Parathyroid adenoma (tissue), 2 donors: ENCODE data around the gene IDS.
"Not testable (repeated sequence)": the region's sequence is repeated elsewhere in the genome, so short reads cannot be mapped to it uniquely, and the experiment has no call there.

ENCODE experiments used
- H2AFZ ChIP-seq: fragments of 300-600 bp; sonication (generic); one replicate; pipeline ENCODE4 v1.7.0; 2017; ENCODE audit warnings: antibody characterized with exemption, mild to moderate bottlenecking
- H3K27ac ChIP-seq: fragments of 300-600 bp; sonication (generic); one replicate; pipeline ENCODE4 v1.7.0; 2017
- H3K27me3 ChIP-seq: fragments of 300-600 bp; sonication (generic); one replicate; pipeline ENCODE4 v1.7.0; 2017; ENCODE audit warnings: low read length; ENCODE audit not compliant: control insufficient read depth, insufficient read depth
- H3K36me3 ChIP-seq: fragments of 300-600 bp; sonication (generic); one replicate; pipeline ENCODE4 v1.7.0; 2017; ENCODE audit warnings: low read length; ENCODE audit not compliant: control insufficient read depth, insufficient read depth
- H3K4me1 ChIP-seq: fragments of 300-600 bp; sonication (generic); one replicate; pipeline ENCODE4 v1.7.0; 2017; ENCODE audit warnings: control low read depth
- H3K4me2 ChIP-seq: fragments of 300-600 bp; sonication (generic); one replicate; pipeline ENCODE4 v1.7.0; 2017; ENCODE audit warnings: low read length
- H3K4me3 ChIP-seq: fragments of 300-600 bp; sonication (generic); one replicate; pipeline ENCODE4 v1.7.0; 2017; ENCODE audit warnings: low read depth, low read length
- H3K79me2 ChIP-seq: fragments of 300-600 bp; sonication (generic); one replicate; pipeline ENCODE4 v1.7.0; 2017; ENCODE audit warnings: control low read depth
- H3K9ac ChIP-seq: fragments of 300-600 bp; sonication (generic); one replicate; pipeline ENCODE4 v1.7.0; 2017; ENCODE audit warnings: mild to moderate bottlenecking
- H3K9me3 ChIP-seq: fragments of 300-600 bp; sonication (generic); one replicate; pipeline ENCODE4 v1.7.0; 2017; ENCODE audit warnings: low read length; ENCODE audit not compliant: control insufficient read depth
- TF ChIP-seq, protein P1 (sequence below): fragments of 300-600 bp; sonication (generic); IDR thresholded peaks from one replicate; pipeline ENCODE4 v1.7.0; 2017; ENCODE audit warnings: antibody characterized with exemption, mild to moderate bottlenecking
- donor health status: primary hyperparathyroidism.

Gene IDS

GRCh38 chrX:149522916-149523315, 17.8 kb upstream of the IDS start:
- H3K4me2 ChIP-seq: no peak overlapping the region
- no peaks in the 10 kb centered on the region for H3K36me3 ChIP-seq
- H3K4me1 ChIP-seq: no peaks in the 10 kb centered on the region
- H3K27ac ChIP-seq: no peak overlapping the region
- no peak overlapping the region for H3K4me3 ChIP-seq
- H3K27me3 ChIP-seq: no peaks in the 10 kb centered on the region
- no peaks in the 10 kb centered on the region for H3K9me3 ChIP-seq
- H3K79me2 ChIP-seq: no peaks in the 10 kb centered on the region
- H2AFZ ChIP-seq: no peak overlapping the region
- H3K9ac ChIP-seq: no peak overlapping the region
- TF ChIP-seq, protein P1, sequence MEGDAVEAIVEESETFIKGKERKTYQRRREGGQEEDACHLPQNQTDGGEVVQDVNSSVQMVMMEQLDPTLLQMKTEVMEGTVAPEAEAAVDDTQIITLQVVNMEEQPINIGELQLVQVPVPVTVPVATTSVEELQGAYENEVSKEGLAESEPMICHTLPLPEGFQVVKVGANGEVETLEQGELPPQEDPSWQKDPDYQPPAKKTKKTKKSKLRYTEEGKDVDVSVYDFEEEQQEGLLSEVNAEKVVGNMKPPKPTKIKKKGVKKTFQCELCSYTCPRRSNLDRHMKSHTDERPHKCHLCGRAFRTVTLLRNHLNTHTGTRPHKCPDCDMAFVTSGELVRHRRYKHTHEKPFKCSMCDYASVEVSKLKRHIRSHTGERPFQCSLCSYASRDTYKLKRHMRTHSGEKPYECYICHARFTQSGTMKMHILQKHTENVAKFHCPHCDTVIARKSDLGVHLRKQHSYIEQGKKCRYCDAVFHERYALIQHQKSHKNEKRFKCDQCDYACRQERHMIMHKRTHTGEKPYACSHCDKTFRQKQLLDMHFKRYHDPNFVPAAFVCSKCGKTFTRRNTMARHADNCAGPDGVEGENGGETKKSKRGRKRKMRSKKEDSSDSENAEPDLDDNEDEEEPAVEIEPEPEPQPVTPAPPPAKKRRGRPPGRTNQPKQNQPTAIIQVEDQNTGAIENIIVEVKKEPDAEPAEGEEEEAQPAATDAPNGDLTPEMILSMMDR: no peak

DNA sequence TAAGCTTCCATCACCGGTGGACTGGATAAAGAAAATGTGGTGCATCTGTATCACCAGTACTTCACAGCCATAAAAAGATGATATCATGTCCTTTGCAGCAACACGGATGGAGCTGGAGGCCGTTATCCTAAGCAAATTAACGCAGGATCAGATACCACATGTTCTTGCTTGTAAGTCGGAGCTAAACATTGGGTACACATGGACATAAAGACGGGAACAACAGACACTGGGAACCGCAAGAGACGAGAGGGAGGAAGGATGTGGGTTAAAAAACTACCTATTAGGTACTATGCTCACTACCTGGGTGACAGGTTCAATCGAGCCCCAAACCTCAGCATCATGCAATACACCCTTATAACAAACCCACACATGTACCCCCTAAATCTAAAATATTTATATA, 16.3 kb upstream of the IDS start:
- Histone ChIP-seq H3K9ac (no peak overlapping the region), H3K4me2 (no peak overlapping the region), H3K4me3 (no peak overlapping the region), H3K36me3 (no peaks in the 10 kb centered on the region), H3K27me3 (no peaks in the 10 kb centered on the region), H3K27ac (no peak overlapping the region), H3K9me3 (no peaks in the 10 kb centered on the region), H3K4me1 (no peaks in the 10 kb centered on the region), H2AFZ (no peak overlapping the region), H3K79me2 (no peaks in the 10 kb centered on the region)
- TF ChIP-seq, protein P1: no peak

GRCh38 chrX:149520636-149521277, 15.7 kb upstream of the IDS start:
- not testable (repeated sequence) for H3K36me3 ChIP-seq, H2AFZ ChIP-seq, H3K4me3 ChIP-seq, H3K9me3 ChIP-seq, H3K9ac ChIP-seq, H3K27me3 ChIP-seq, H3K4me2 ChIP-seq, H3K27ac ChIP-seq, H3K4me1 ChIP-seq, H3K79me2 ChIP-seq

DNA sequence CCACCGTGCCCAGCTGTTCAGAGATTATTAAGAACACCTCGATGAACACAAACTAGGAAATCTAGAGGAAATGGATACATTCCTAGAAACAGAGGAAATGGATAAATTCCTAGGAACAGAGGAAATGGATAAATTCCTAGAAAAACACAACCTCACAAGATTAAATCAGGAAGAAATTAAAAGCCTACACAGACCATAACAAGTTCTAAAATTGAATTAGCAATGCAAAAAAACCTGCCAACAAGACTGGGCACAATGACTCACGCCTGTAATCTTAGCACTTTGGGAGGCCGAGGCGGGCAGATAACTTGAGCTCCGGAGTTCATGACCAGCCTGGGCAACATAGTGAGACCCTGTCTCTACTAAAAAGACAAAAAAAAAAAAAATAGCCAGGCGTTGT, 13.1 kb upstream of the IDS start:
- TF ChIP-seq, protein P1: no peak
- Histone ChIP-seq H3K4me3 (no peak overlapping the region), H3K36me3 (no peaks in the 10 kb centered on the region), H3K79me2 (no peaks in the 10 kb centered on the region), H3K9me3 (no peaks in the 10 kb centered on the region), H3K9ac (no peak overlapping the region), H3K4me1 (no peaks in the 10 kb centered on the region), H3K27ac (no peak overlapping the region), H3K4me2 (no peak overlapping the region), H3K27me3 (no peaks in the 10 kb centered on the region), H2AFZ (no peak overlapping the region)

DNA sequence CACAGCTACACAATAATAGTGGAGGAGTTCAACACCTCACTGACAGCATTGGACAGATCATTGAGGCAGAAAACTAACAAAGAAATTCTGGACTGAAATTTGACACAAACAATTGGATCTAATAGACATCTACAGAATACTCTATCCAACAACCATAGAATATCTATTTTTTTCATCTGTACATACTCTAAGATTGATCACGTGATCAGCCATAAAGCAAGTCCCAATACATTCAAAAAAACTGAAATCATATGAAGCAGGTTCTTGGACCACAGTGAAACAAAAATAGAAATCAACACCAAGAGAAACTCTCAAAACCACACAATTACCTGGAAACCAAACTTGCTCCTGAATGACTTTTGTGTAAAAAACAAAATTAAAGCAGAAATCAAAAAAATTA, 12.2 kb upstream of the IDS start:
- Histone ChIP-seq H2AFZ (no peak overlapping the region), H3K4me2 (no peak overlapping the region), H3K9ac (no peak overlapping the region), H3K9me3 (no peaks in the 10 kb centered on the region), H3K36me3 (no peaks in the 10 kb centered on the region), H3K27ac (no peak overlapping the region), H3K27me3 (no peaks in the 10 kb centered on the region), H3K4me3 (no peak overlapping the region), H3K79me2 (no peaks in the 10 kb centered on the region), H3K4me1 (no peaks in the 10 kb centered on the region)
- TF ChIP-seq, protein P1: no peak
